Psoas muscle (tissue), 8 donors: ENCODE results near the gene CD44. TPM values are rescaled to one million over a fixed set of nuclear protein-coding genes. Genes with fewer than 3 reads are reported as not detected.

Source experiments
- ATAC-seq, 4 donors: fragments of 200-7000 bp; cut with Tn5 transposase; one replicate each; pipeline ENCODE4 v1.9.1; 2020; ENCODE audit warnings: moderate library complexity in 3 of 4, mild to moderate bottlenecking in 2 of 4
- DNase-seq, 2 donors: peaks; one replicate each; pipeline ENCODE4 v3.0.0-alpha.2; 2020
- H3K27ac ChIP-seq: fragments of 200-600 bp; one replicate; pipeline ENCODE4 v1.8.0; 2022
- H3K27me3 ChIP-seq, 3 donors: fragments of 200-600 bp in 1 of 3; one replicate each; pipeline versions ENCODE4 v1.6.1 to v1.8.0; 2013 to 2022; ENCODE audit warnings: low read length in 2 of 3, mild to moderate bottlenecking in 2 of 3, moderate library complexity in 1 of 3; ENCODE audit not compliant: insufficient read depth in 3 of 3
- H3K36me3 ChIP-seq, 2 donors: fragments of 200-600 bp in 1 of 2; one replicate each; pipeline versions ENCODE4 v1.6.1 to v1.8.0; 2013 to 2022; ENCODE audit warnings: low read depth in 1 of 2, mild to moderate bottlenecking in 1 of 2, moderate library complexity in 1 of 2; ENCODE audit not compliant: insufficient read depth in 1 of 2
- H3K4me1 ChIP-seq: fragments of 200-600 bp; one replicate; pipeline ENCODE4 v1.8.0; 2022
- H3K4me3 ChIP-seq: fragments of 200-600 bp; one replicate; pipeline ENCODE4 v1.8.0; 2022; ENCODE audit warnings: mild to moderate bottlenecking
- H3K9me3 ChIP-seq: fragments of 200-600 bp; one replicate; pipeline ENCODE4 v1.8.0; 2022
- CTCF ChIP-seq: fragments of 200-600 bp; IDR thresholded peaks from one replicate; pipeline ENCODE4 v1.8.0; 2022; ENCODE audit warnings: antibody characterized with exemption
- WGBS, 3 donors: extraction: QIAGEN DNeasy Blood & Tissue Kit; methylation state at CpG; one replicate each; pipeline versions ENCODE4 v1.1.6 to v1.1.7; 2013; 5-methylcytosine and 5-hydroxymethylcytosine counted together
- intact Hi-C, 2 donors: fragments of 100-400 bp; cut with DNase I; formaldehyde crosslinking; loops; one replicate each; pipeline versions ENCODE4 v1.11.0 to v1.14.2; 2022
- polyA plus RNA-seq, 3 donors: library from polyadenylated mRNA; stranded (reverse); fragments of 200-250 nt; gene quantifications; one replicate each; pipeline ENCODE4 v1.2.3, GENCODE V29; 2013
- total RNA-seq, 4 donors: library from RNA; stranded (reverse); fragmentation: NEBNext Ultra II Directional in 2 of 4; extraction: Animal tissue kit (Norgen Biotek cat#: 25700) in 2 of 4; gene quantifications; one replicate each; pipeline versions ENCODE4 v1.2.1 to v1.2.4, GENCODE V29; 2021 to 2023
- donor health status: healthy with polysubstance abuse.
- donor health status: DM: no; HTN: no; CAD: no; lungs with moderate emphysema.
- donor health status: Bipolar disorder and iron deficiency.
- donor health status: healthy.
- donor health status: DM: yes; HTN: yes; CAD: no.
- donor health status: DM: no; HTN: no; CAD: no.
- donor health status: DM: no; HTN: no; CAD: no.
- donor health status: DM: yes; HTN: yes; CAD: no.

CD44 gene
- total and polyA plus RNA-seq, 7 donors = 3.4 to 35.4 (median 23.2) TPM

GRCh38 chr11:35173011-35173511 lies 34.1 kb downstream of the CD44 start:
- Histone ChIP-seq H3K36me3 (peaks cover 0 to 13% of the 10 kb centered on the region in 2 donors), H3K4me3 (no peak overlapping the region), H3K27me3 (no peaks in the 10 kb centered on the region), H3K9me3 (no peaks in the 10 kb centered on the region), H3K4me1 (no peaks in the 10 kb centered on the region), H3K27ac (no peak overlapping the region)
- 54 to 72% (median 64%) methylated on average over 2 of the region's 2 CpGs for WGBS, 3 donors
- no peak for TF ChIP-seq CTCF
- no peak for ATAC-seq
- DNase-seq = no peak
- intact Hi-C loops = no loop called here

GRCh38 chr11:35173616-35174566 lies 34.9 kb downstream of the CD44 start:
- peaks cover 0 to 13% of the 10 kb centered on the region in 2 donors for H3K36me3 ChIP-seq
- ATAC-seq (no peak), DNase-seq (no peak)
- no peaks in the 10 kb centered on the region for H3K27me3 ChIP-seq
- no peak overlapping the region for H3K27ac ChIP-seq
- intact Hi-C loops = no loop called here
- no peak for TF ChIP-seq CTCF
- H3K4me3 ChIP-seq = no peak overlapping the region
- no peaks in the 10 kb centered on the region for H3K9me3 ChIP-seq
- WGBS, 3 donors = 81 to 84% (median 82%) methylated on average over 3 of the region's 3 CpGs
- H3K4me1 ChIP-seq = no peaks in the 10 kb centered on the region

- intact Hi-C loops = no loop called here
These were observed 35.7 kb downstream of the CD44 start for GRCh38 chr11:35174666-35175065.

GRCh38 chr11:35177370-35177769 lies 38.4 kb downstream of the CD44 start:
- no peak overlapping the region for H3K4me3 ChIP-seq
- intact Hi-C loops = no loop called here
- H3K4me1 ChIP-seq = peaks cover 9% of the 10 kb centered on the region
- peaks cover 0 to 17% of the 10 kb centered on the region in 2 donors for H3K36me3 ChIP-seq
- H3K27ac ChIP-seq = no peak overlapping the region
- ATAC-seq (no peak), DNase-seq (no peak)
- no peaks in the 10 kb centered on the region for H3K27me3 ChIP-seq
- TF ChIP-seq CTCF = no peak
- H3K9me3 ChIP-seq = no peaks in the 10 kb centered on the region
- 71 to 81% (median 74%) methylated on average over 5 of the region's 5 CpGs for WGBS, 3 donors

More at GRCh38 chr11:35174666-35175065, 35.7 kb downstream of the CD44 start:
- Histone ChIP-seq H3K4me3 (no peak overlapping the region), H3K4me1 (no peaks in the 10 kb centered on the region), H3K27ac (no peak overlapping the region), H3K36me3 (peaks cover 0 to 13% of the 10 kb centered on the region in 2 donors), H3K9me3 (no peaks in the 10 kb centered on the region), H3K27me3 (no peaks in the 10 kb centered on the region)
- no peak for ATAC-seq
- no peak for DNase-seq
- 37 to 55% (median 51%) methylated on average over 3 of the region's 3 CpGs for WGBS, 3 donors
- TF ChIP-seq CTCF = no peak
